Embryonic facial prominence (tissue), 1 donor: ENCODE results near the gene KIRREL3.
"Not testable (repeated sequence)": the region's sequence is repeated elsewhere in the genome, so short reads cannot be mapped to it uniquely, and the experiment has no call there.

Source experiments
- DNase-seq: peaks from one replicate; pipeline ENCODE4 v3.0.0-alpha.2; 2016; ENCODE audit errors: extremely low spot score

KIRREL3 gene

DNA sequence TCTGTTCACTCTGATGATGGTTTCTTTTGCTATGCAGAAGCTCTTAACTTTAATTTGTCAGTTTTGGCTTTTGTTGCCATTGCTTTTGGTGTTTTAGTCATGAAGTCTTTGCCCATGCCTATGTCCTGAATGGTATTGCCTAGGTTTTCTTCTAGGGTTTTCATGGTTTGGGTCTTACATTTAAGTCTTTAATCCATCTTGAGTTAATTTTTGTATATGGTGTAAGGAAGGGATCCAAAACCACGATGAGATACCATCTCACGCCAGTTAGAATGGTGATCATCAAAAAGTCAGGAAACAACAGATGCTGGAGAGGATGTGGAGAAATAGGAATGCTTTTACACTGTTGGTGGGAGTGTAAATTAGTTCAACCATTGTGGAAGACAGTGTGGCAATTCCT is 48.0 kb downstream of the KIRREL3 start:
- not testable (repeated sequence) for DNase-seq

GRCh38 chr11:126951465-126951864 is 49.1 kb downstream of the KIRREL3 start:
- no peak for DNase-seq

DNA sequence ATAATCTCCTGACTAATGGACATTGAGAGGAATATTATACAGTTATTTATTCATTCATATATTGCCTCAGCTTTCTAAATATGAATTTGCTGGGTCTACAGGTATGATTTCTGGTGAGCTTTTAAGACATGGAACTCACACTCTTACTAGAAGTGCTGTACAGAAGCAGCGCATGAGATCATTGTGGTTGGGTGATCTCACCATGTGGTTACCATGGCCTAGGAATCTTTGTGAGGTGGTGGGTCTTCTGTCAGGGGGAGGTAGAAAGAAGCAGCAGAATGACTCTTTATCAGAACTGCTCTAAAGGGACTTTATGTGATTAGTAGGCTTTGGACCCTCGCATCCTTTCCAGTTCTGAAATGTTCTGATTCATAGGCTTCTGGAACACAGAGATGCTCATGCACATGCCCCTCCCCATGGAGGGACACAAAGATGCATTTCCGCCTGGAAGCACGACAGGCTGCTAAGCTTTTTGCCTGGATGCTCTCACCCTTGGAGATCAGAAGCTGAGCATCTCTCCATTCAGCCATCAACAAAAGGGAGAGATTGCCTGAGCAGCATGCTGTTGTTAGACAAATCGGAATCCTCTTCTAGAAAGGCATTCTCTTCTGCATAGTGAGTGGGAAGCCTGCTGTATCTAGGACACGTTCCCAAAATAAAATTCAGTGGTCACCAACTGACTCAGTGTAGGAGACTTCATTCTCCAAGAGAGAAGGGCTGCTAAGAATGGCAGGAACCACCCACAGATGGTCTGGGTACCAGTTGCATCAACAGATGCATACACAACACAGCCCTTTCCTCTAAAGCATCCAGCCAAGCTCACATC is 51.3 kb downstream of the KIRREL3 start:
- DNase-seq = no peak

DNA sequence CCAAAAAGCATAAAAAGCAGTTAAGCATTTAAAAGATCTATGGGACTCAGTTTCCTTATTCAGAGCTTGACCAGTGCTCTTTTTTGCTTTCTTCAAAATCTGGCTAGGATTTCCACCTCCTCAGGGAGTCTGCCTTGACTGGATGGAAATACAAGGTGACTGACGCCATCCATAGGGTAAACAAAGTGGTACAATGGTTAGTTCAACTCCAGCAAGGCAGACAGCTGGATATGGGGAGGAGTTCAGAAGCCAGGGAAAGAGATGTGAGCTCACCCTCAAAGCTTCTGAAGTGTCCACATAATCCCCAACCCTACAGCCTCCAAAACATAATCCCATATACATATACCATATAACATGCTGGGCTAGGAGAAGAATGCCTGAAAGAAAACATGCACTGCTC is 52.0 kb downstream of the KIRREL3 start:
- DNase-seq = no peak

DNA sequence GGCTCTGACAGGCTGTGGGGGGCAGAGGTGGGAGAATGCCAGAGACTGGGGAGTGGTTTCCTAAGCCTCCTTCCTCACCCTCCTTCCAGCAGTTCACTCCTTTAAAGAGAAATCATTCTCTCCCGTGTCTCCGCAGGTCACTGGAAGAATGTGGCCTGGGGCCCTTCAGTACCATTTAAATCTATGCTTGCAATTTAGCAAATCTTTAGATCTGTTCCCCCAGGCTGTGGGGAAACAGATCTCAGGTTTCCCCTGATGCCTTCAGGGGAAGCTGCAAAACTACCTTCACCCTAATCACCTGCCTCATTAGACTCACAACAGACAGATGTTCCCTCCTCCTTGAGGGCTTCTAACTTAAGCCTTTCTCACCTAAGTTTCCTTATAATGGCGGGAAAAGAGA is 55.3 kb downstream of the KIRREL3 start:
- DNase-seq = no peak

DNA sequence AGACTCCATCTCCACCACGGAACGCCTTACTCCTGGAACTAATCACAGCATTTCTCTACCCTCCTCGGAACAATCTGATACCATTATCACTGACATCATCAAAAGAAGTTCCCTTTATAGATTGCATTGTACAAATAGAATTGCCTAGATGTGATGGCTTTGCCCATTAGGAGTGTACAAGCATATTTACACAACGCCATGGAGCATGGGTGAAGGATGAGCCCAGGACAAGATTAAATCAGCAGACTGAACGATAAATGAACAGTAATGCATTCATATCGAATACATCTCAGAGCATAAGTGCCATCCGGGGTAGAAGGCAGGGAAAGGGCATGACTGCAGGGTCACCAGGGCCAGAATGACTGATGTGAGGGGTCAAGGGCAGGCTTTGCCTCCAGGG is 57.3 kb downstream of the KIRREL3 start:
- no peak for DNase-seq

GRCh38 chr11:126942146-126942545 is 58.4 kb downstream of the KIRREL3 start:
- no peak for DNase-seq

GRCh38 chr11:126939552-126939951 is 61.0 kb downstream of the KIRREL3 start:
- DNase-seq = no peak

DNA sequence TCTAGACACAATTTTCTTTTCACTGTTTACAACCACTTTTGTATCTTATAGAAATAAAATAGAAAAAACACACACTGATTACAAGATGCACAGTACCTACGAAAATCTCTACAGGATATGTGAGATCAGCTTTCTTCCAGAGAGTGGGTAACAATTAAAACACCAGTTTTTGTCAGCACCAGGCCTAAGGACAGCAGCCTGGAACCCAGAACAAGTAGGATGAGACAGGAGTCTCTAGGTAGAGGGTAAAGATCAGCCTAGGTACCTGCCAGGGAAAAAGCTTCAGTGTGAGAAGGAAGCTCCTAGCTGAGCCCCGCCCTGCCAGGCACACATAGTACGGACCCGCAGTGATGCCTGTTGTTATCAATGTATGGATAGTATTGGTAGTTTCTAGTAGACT is 61.9 kb downstream of the KIRREL3 start:
- DNase-seq = no peak

DNA sequence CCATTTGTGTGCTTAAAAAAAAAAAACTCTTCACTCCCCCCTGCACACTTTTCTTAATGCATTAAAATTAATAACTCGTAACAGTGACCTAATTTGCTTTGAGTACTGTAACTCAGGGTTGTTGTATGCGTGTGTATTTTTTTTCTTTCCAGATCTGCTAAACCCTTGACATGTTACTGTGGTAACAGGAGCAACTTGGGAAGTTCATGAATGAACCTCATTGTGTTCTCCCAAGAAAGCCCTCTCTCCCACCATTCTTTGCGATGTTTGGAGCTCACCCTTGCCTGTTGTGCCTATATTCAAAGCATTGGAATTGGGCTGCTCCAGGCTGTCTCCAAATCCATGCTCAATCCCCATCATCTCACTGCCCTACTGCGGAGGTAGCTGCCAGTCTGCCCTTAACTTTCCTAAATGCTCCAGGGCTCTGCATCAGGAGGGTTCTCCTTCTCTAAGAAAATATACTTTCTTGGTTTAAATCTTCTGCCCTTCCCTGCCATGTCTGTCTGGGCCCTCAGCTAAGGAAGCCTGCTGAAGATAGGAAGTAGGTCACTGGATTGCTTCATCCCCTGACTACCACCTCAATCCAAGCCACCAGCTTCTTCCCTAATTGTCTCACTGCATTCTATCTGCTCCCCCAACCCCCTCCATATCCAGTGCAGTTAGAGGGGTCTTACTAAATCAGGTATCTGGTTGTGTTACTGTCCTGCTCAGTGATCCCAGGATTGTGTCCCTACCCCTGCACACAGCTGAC is 70.3 kb downstream of the KIRREL3 start:
- DNase-seq = no peak

- no peak for DNase-seq
These were observed 71.2 kb downstream of the KIRREL3 start for GRCh38 chr11:126929179-126930061.

GRCh38 chr11:126927623-126928022 is 72.9 kb downstream of the KIRREL3 start:
- DNase-seq = no peak

- no peak for DNase-seq
These were observed 74.2 kb downstream of the KIRREL3 start for GRCh38 chr11:126926376-126926791.

DNA sequence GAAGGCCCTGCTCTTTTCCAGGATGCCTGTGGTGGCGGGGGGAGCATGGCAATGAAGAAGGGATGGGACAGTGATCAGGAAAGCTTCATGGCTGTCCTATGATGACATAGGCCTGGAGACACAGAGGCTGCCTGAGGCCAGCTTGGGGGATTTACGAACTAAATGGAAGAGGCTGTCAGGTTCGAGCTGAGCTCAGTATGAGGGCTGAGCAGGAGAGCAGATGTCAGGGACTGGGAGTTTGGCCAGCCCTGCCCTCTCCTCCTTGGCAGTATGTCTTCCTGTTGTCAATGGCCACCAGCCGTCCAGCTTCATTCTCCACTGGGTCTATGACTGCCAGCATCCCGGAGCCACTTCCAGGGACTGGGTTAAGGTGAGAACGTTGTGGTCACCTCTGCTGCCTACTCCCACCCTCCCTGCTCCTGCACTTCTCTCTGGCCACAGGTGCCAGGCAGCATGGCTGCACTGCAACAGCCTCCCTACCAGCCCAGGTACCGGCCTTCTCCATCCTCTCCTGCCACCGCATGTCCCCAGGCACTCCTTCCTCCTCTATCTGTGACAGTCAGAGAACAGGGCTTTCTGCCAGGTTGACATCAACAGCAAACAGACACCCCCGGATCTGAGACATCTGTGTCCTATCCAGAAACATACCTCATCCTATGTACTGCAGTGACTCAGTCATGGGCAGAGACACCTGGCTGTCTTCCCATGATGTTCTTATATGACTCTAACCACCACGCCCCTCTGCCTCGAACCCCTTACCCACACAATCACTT is 75.1 kb downstream of the KIRREL3 start:
- DNase-seq = no peak

DNA sequence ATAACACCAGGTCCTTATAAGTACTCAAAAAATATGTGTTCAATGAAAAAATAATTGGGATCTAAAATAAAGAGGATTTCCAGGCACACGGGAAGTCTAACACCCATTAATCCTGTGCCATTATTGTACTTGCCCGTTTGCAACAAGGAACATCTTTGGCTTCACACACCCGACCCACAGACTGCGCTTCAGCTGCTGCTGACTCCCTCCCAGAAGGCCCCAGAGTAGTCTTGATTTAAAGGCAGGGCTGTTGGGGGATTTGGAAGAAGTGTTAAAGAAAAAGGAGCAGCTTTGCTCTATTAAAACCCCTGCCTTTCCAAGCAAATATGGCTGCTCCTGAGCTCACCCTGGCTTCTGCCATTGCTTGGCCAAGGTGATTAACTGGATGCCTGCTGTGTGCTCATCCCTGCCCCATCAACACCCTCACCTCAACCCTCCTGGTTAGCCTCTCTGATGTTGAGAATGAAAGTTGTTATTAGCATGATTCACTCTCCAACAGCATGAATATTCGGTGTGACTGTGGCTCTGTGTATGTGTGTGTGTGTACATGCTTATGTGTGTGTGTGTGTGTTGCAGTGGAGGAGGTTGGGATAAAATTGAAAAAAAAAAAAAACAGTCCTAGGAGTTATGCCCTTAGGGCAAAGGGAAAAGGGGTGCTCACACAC is 76.1 kb downstream of the KIRREL3 start:
- no peak for DNase-seq

- no peak for DNase-seq
These were observed 79.7 kb downstream of the KIRREL3 start for GRCh38 chr11:126920833-126921232.

DNA sequence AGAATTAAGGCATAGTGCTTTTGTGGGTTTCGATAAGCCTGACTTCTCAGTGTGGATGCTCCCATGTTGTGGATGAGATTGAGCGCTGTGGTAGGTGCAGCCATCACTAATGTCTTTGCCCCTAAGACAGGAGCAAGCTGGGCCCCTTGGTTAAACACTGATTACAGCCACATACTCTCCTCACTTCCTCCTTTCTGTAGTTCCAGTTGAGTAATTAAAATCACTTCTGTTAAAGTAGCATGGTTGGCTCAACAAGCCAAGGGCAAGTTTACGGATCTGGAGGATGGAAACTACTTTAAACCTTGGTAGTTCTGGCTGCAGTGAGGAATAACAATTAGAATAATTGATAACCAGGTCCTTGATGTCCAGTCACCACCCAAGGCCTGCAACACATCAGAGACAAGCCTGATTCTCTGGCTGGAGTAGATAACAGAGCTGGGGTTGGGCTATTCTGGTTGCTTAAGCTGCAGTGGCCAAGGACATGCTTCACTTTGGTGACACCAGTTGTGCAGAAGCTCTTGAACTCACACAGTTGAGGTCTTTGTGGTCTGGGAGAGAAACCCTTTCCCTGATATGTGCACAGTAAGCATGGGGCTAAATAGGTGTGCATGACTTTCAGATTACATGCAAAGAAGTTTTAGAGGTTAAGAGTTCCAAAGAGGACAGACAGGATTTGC is 81.3 kb downstream of the KIRREL3 start:
- no peak for DNase-seq

DNA sequence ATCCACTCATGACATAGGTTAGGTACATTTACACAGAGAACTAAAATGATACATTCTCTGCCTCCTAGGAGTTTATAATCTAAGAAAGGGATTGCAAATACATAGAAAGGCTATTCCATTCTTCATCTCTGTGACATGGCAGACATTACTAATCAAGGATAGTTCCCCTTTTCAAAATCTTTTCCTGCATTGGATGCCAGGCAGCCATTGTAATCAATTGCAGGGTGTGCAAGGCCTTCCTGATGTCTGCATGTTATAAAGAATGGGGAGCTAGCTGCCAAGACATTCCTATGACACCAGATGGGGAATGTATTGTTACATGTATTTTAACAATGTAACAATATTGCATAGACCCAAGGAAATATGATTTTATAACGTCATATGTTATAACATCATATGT is 82.0 kb downstream of the KIRREL3 start:
- no peak for DNase-seq

- no peak for DNase-seq
These were observed 82.9 kb downstream of the KIRREL3 start for GRCh38 chr11:126917531-126918204.

DNA sequence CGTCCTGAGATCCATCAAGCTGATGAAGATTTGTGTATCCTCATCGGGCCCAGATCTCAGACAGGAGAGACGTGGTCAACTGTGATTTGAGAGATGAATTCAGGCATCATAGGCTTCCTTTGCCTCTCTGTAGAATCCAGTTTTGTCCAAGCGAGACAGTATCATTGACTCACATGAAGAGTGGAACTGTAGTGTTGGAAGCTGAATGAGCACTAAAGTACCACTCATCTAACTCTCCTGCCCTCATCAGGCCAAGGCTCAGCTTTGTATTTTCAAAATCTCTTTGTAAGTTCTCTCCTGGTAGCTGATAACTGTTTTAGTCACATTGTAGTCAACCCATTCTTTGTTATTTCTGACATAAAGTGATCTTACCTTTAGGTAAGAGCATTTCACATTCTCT is 85.1 kb downstream of the KIRREL3 start:
- DNase-seq = no peak
